A549 (cell line): ENCODE measurements around the gene NOTCH4. TPM values are rescaled to one million over a fixed set of nuclear protein-coding genes. Genes with fewer than 3 reads are reported as not detected.

Source experiments
- ATAC-seq, 2 experiments: fragments of 200-7000 bp in 1 of 2; fragments of >200 bp in 1 of 2; cut with Nextera tagmentation in 1 of 2; cut with Tn5 transposase in 1 of 2; 3 replicates each; pipeline versions ENCODE4 v1.8.0 to v1.9.1; 2018 to 2020; ENCODE audit warnings: mild to moderate bottlenecking in 1 of 2, moderate library complexity in 1 of 2
- CTCF ChIA-PET: fragments of 300-600 bp; sonication (Branson Sonifier 250); formaldehyde crosslinking; extraction: SDS; loops from one replicate; lab custom pipeline; 2021; ENCODE audit warnings: antibody characterized with exemption, inconsistent platforms; lab: Yijun Ruan, JAX
- POLR2A ChIA-PET: fragments of 350-600 bp; formaldehyde crosslinking; extraction: SDS; loops from one replicate; lab custom pipeline; 2021; ENCODE audit warnings: antibody characterized with exemption, inconsistent platforms; lab: Yijun Ruan, JAX
- DNase-seq, 2 experiments: peaks; one replicate each; pipeline versions ENCODE4 v3.0.0 to v3.0.0-alpha.2; 2011 to 2016; ENCODE audit warnings: low read depth in 1 of 2, low spot score in 1 of 2
- FAIRE-seq: peaks from 2 replicates; lab custom pipeline; 2011; peaks lifted over from hg19 to GRCh38; lab: Jason Lieb, UNC
- H3K27ac ChIP-seq, 2 experiments: fragments of >200 bp; sonication (Bioruptor Twin); formaldehyde crosslinking; 3 replicates each; pipeline ENCODE4 v1.5.1; 2016 to 2017
- H3K4me1 ChIP-seq: fragments of >200 bp; sonication (Bioruptor Twin); formaldehyde crosslinking; 3 replicates; pipeline ENCODE4 v1.6.1; 2016
- H3K4me2 ChIP-seq: fragments of >200 bp; sonication (Bioruptor Twin); formaldehyde crosslinking; 3 replicates; pipeline ENCODE4 v1.6.1; 2016
- H3K4me3 ChIP-seq: fragments of >200 bp; sonication (Bioruptor Twin); formaldehyde crosslinking; 3 replicates; pipeline ENCODE4 v1.5.1; 2016
- H3K9me3 ChIP-seq: fragments of >200 bp; sonication (Bioruptor Twin); formaldehyde crosslinking; 3 replicates; pipeline ENCODE4 v1.6.1; 2016
- CEBPB ChIP-seq, 2 experiments: fragments of >200 bp in 1 of 2; sonication (Bioruptor Twin) in 1 of 2; formaldehyde crosslinking in 1 of 2; IDR thresholded peaks; 2 replicates each; pipeline ENCODE4 v1.6.1; 2012 to 2016
- CHD4 ChIP-seq: fragments of 200-600 bp; sonication (generic); IDR thresholded peaks from 2 replicates; pipeline ENCODE4 v1.6.1; 2016; ENCODE audit warnings: antibody characterized with exemption, mild to moderate bottlenecking, borderline replicate concordance
- EHF ChIP-seq: fragments of 250-450 bp; sonication (Bioruptor Pico); IDR thresholded peaks from 2 replicates; pipeline ENCODE4 v1.5.0; 2020; ENCODE audit warnings: mild to moderate bottlenecking
- EHMT2 ChIP-seq: fragments of 200-600 bp; sonication (generic); IDR thresholded peaks from 2 replicates; pipeline ENCODE4 v1.6.1; 2016; ENCODE audit warnings: antibody characterized with exemption, low read depth, mild to moderate bottlenecking, moderate library complexity
- EP300 ChIP-seq, 2 experiments: fragments of >200 bp; sonication (Bioruptor Twin); formaldehyde crosslinking; IDR thresholded peaks; 2 replicates in 1 of 2; 3 replicates in 1 of 2; pipeline ENCODE4 v1.6.1; 2016 to 2017
- FOSB ChIP-seq: fragments of 250-450 bp; sonication (Bioruptor Pico); IDR thresholded peaks from 2 replicates; pipeline ENCODE4 v1.5.0; 2020; ENCODE audit warnings: mild to moderate bottlenecking, moderate library complexity
- FOXS1 ChIP-seq: fragments of 250-450 bp; sonication (Bioruptor Pico); IDR thresholded peaks from 2 replicates; pipeline ENCODE4 v1.5.0; 2020; ENCODE audit warnings: mild to moderate bottlenecking, moderate library complexity
- GATA3 ChIP-seq: IDR thresholded peaks from 2 replicates; pipeline ENCODE4 v1.6.1; 2012; ENCODE audit warnings: borderline replicate concordance
- HEYL ChIP-seq: fragments of 250-450 bp; sonication (Bioruptor Pico); IDR thresholded peaks from 2 replicates; pipeline ENCODE4 v1.8.0; 2021; ENCODE audit warnings: mild to moderate bottlenecking, moderate library complexity
- JUN ChIP-seq, 2 experiments: fragments of >200 bp; sonication (Bioruptor Twin); formaldehyde crosslinking; IDR thresholded peaks; 2 replicates in 1 of 2; 3 replicates in 1 of 2; pipeline ENCODE4 v1.6.1; 2016 to 2017
- MAZ ChIP-seq: fragments of 150-350 bp; IDR thresholded peaks from 2 replicates; pipeline ENCODE4 v1.6.1; 2014; ENCODE audit warnings: antibody characterized with exemption, low read depth, low read length, borderline replicate concordance
- MYC ChIP-seq: IDR thresholded peaks from 2 replicates; pipeline ENCODE4 v1.6.1; 2012; ENCODE audit warnings: mild to moderate bottlenecking, inconsistent platforms, low read length, improper control_type of control experiment, borderline replicate concordance
- NFE2L2 ChIP-seq: fragments of 150-350 bp; conservative IDR thresholded peaks from 2 replicates; pipeline ENCODE4 v1.6.1; 2014; ENCODE audit warnings: low read length
- NR3C1 ChIP-seq: fragments of >200 bp; sonication (Bioruptor Twin); formaldehyde crosslinking; IDR thresholded peaks from 3 replicates; pipeline ENCODE4 v1.6.1; 2017
- POLR2AphosphoS2 ChIP-seq: conservative IDR thresholded peaks from 2 replicates; pipeline ENCODE4 v1.6.1; 2012; ENCODE audit warnings: low read length, improper control_type of control experiment, inconsistent platforms
- RCOR1 ChIP-seq: fragments of 150-350 bp; IDR thresholded peaks from 2 replicates; pipeline ENCODE4 v1.6.1; 2014; ENCODE audit warnings: antibody characterized with exemption, low read length, low read depth
- RFX5 ChIP-seq: fragments of 450-650 bp; IDR thresholded peaks from 2 replicates; pipeline ENCODE4 v1.7.1; 2014; ENCODE audit warnings: antibody characterized with exemption, mild to moderate bottlenecking, moderate library complexity
- SMC3 ChIP-seq: fragments of >200 bp; sonication (Bioruptor Twin); formaldehyde crosslinking; IDR thresholded peaks from 3 replicates; pipeline ENCODE4 v1.6.1; 2018; ENCODE audit warnings: inconsistent platforms
- SREBF2 ChIP-seq: fragments of 450-650 bp; IDR thresholded peaks from 2 replicates; pipeline ENCODE4 v1.6.1; 2014; ENCODE audit warnings: mild to moderate bottlenecking, moderate library complexity
- USF2 ChIP-seq: fragments of 450-650 bp; IDR thresholded peaks from 2 replicates; pipeline ENCODE4 v1.6.1; 2014; ENCODE audit warnings: antibody characterized with exemption
- WGBS: methylation state at CpG from one replicate; pipeline ENCODE4 v1.1.6; 2017; ENCODE audit errors: missing lambda C conversion rate; 5-methylcytosine and 5-hydroxymethylcytosine counted together
- polyA plus RNA-seq, 4 experiments: library from polyadenylated mRNA; depleted of rRNA in 3 of 4; stranded (reverse); fragments of >200 nt; fragmentation: RNase III in 1 of 4; extraction: RNeasy Plus Mini Kit Qiagen cat#74134 plus additional on column Dnase treatment in 1 of 4; gene quantifications; 2 replicates in 3 of 4; 3 replicates in 1 of 4; pipeline ENCODE4 v1.2.3, GENCODE V29; 2011 to 2017
- TF ChIP-seq, protein P1 (sequence below): IDR thresholded peaks from 2 replicates; pipeline ENCODE4 v1.6.1; 2012
- TF ChIP-seq, protein P2 (sequence below): fragments of 150-350 bp; IDR thresholded peaks from 2 replicates; pipeline ENCODE4 v1.6.1; 2014; ENCODE audit warnings: low read depth, mild to moderate bottlenecking, low read length
- TF ChIP-seq, protein P3 (sequence below): fragments of 250-450 bp; sonication (Bioruptor Pico); IDR thresholded peaks from 2 replicates; pipeline ENCODE4 v1.5.0; 2020; ENCODE audit warnings: low read depth, mild to moderate bottlenecking, moderate library complexity
- TF ChIP-seq, protein P4 (sequence below): fragments of >200 bp; sonication (Bioruptor Twin); formaldehyde crosslinking; IDR thresholded peaks from 3 replicates; pipeline ENCODE4 v1.5.1; 2016
- TF ChIP-seq, protein P5 (sequence below): fragments of 200-600 bp; sonication (generic); IDR thresholded peaks from 2 replicates; pipeline ENCODE4 v1.6.1; 2016; ENCODE audit warnings: antibody characterized with exemption, mild to moderate bottlenecking, moderate library complexity

Gene NOTCH4
- polyA plus RNA-seq, 2 of the 4 experiments (the other 2 are of a cell fraction) = 0.32 to 0.70 TPM

DNA sequence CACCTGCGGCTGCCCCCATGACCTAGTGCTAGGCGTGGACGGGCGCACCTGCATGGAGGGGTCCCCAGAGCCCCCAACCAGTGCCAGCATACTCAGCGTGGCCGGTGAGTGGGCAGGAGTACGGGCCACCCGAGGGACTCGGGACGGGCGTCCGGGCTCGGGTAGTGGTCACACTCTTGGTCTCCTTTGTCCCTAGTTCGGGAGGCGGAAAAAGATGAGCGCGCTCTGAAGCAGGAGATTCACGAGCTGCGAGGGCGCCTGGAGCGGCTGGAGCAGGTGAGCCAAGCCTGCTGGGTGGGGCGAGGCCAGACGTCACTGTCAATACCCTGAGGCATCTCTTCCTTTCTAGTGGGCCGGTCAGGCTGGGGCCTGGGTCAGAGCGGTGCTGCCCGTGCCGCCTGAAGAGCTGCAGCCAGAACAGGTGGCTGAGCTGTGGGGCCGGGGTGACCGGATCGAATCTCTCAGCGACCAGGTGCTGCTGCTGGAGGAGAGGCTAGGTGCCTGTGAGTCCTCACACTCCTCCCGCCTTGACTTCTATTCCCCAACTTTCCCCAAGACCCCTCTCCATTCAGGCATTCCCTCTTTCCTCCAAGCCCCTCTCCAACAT lies 56.6 kb downstream of the NOTCH4 start:
- no peak for ATAC-seq
- H3K9me3 ChIP-seq = no peaks in the 10 kb centered on the region
- H3K27ac ChIP-seq = no peak overlapping the region
- no peak overlapping the region for H3K4me3 ChIP-seq
- no peaks in the 10 kb centered on the region for H3K4me1 ChIP-seq
- no peak for DNase-seq
- H3K4me2 ChIP-seq = no peak overlapping the region
- ChIA-PET POLR2A (interaction anchor here (1.3 kb wide), 1 partner anchor 39 kb away, joined by 3 read pairs; the partner anchor contains the start of gene ATF6B), CTCF (no interaction called here)
- 87% methylated on average over 31 of the region's 32 CpGs for WGBS
- TF ChIP-seq USF2 (no peak), POLR2AphosphoS2 (no peak), GATA3 (no peak), FOSB (CRISPR knock-in tag) (no peak), EHF (CRISPR knock-in tag) (no peak), SMC3 (no peak), EHMT2 (no peak), EP300 (IDR thresholded peaks at IDR 0.05) (no peak), NR3C1 (no peak), HEYL (CRISPR knock-in tag) (no peak), FOXS1 (CRISPR knock-in tag) (no peak), NFE2L2 (no peak)
- TF ChIP-seq, protein P1, sequence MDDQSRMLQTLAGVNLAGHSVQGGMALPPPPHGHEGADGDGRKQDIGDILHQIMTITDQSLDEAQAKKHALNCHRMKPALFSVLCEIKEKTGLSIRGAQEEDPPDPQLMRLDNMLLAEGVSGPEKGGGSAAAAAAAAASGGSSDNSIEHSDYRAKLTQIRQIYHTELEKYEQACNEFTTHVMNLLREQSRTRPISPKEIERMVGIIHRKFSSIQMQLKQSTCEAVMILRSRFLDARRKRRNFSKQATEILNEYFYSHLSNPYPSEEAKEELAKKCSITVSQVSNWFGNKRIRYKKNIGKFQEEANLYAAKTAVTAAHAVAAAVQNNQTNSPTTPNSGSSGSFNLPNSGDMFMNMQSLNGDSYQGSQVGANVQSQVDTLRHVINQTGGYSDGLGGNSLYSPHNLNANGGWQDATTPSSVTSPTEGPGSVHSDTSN = no peak
- TF ChIP-seq, protein P2, sequence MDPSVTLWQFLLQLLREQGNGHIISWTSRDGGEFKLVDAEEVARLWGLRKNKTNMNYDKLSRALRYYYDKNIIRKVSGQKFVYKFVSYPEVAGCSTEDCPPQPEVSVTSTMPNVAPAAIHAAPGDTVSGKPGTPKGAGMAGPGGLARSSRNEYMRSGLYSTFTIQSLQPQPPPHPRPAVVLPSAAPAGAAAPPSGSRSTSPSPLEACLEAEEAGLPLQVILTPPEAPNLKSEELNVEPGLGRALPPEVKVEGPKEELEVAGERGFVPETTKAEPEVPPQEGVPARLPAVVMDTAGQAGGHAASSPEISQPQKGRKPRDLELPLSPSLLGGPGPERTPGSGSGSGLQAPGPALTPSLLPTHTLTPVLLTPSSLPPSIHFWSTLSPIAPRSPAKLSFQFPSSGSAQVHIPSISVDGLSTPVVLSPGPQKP = no peak
- TF ChIP-seq, protein P3, sequence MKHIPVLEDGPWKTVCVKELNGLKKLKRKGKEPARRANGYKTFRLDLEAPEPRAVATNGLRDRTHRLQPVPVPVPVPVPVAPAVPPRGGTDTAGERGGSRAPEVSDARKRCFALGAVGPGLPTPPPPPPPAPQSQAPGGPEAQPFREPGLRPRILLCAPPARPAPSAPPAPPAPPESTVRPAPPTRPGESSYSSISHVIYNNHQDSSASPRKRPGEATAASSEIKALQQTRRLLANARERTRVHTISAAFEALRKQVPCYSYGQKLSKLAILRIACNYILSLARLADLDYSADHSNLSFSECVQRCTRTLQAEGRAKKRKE (CRISPR knock-in tag) = no peak
- TF ChIP-seq, protein P4, sequence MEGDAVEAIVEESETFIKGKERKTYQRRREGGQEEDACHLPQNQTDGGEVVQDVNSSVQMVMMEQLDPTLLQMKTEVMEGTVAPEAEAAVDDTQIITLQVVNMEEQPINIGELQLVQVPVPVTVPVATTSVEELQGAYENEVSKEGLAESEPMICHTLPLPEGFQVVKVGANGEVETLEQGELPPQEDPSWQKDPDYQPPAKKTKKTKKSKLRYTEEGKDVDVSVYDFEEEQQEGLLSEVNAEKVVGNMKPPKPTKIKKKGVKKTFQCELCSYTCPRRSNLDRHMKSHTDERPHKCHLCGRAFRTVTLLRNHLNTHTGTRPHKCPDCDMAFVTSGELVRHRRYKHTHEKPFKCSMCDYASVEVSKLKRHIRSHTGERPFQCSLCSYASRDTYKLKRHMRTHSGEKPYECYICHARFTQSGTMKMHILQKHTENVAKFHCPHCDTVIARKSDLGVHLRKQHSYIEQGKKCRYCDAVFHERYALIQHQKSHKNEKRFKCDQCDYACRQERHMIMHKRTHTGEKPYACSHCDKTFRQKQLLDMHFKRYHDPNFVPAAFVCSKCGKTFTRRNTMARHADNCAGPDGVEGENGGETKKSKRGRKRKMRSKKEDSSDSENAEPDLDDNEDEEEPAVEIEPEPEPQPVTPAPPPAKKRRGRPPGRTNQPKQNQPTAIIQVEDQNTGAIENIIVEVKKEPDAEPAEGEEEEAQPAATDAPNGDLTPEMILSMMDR = no peak
- FAIRE-seq = no peak

GRCh38 chr6:32166411-32167061 lies 57.3 kb downstream of the NOTCH4 start:
- no peak for DNase-seq
- no peak for TF ChIP-seq NFE2L2
- TF ChIP-seq SREBF2 = no peak
- TF ChIP-seq CHD4 = no peak
- TF ChIP-seq MAZ = no peak
- TF ChIP-seq POLR2AphosphoS2 = no peak
- TF ChIP-seq RCOR1 = no peak
- no peak for TF ChIP-seq JUN (IDR thresholded peaks at IDR 0.05)
- no peak for TF ChIP-seq CEBPB (IDR thresholded peaks at IDR 0.05)
- no peak for TF ChIP-seq NR3C1
- no peak for TF ChIP-seq RFX5
- TF ChIP-seq, protein P5, sequence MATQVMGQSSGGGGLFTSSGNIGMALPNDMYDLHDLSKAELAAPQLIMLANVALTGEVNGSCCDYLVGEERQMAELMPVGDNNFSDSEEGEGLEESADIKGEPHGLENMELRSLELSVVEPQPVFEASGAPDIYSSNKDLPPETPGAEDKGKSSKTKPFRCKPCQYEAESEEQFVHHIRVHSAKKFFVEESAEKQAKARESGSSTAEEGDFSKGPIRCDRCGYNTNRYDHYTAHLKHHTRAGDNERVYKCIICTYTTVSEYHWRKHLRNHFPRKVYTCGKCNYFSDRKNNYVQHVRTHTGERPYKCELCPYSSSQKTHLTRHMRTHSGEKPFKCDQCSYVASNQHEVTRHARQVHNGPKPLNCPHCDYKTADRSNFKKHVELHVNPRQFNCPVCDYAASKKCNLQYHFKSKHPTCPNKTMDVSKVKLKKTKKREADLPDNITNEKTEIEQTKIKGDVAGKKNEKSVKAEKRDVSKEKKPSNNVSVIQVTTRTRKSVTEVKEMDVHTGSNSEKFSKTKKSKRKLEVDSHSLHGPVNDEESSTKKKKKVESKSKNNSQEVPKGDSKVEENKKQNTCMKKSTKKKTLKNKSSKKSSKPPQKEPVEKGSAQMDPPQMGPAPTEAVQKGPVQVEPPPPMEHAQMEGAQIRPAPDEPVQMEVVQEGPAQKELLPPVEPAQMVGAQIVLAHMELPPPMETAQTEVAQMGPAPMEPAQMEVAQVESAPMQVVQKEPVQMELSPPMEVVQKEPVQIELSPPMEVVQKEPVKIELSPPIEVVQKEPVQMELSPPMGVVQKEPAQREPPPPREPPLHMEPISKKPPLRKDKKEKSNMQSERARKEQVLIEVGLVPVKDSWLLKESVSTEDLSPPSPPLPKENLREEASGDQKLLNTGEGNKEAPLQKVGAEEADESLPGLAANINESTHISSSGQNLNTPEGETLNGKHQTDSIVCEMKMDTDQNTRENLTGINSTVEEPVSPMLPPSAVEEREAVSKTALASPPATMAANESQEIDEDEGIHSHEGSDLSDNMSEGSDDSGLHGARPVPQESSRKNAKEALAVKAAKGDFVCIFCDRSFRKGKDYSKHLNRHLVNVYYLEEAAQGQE = no peak
- no peak for TF ChIP-seq MYC
- TF ChIP-seq, protein P2 = no peak

More at GRCh38 chr6:32166411-32167061, 57.3 kb downstream of the NOTCH4 start:
- no peak overlapping the region for H3K4me3 ChIP-seq
- POLR2A ChIA-PET = interaction anchor here (0.9 to 1.3 kb wide), 2 partner anchors 11 to 38 kb away, joined by 3 read pairs; partner anchors contain the start of gene ATF6B
- no peak overlapping the region for H3K27ac ChIP-seq
- ATAC-seq = 0 out of 6 replicates have a peak, but pooled peaks of 1 of the 2 experiments have one; percentile 32
- no peaks in the 10 kb centered on the region for H3K4me1 ChIP-seq
- FAIRE-seq = no peak
- 96% methylated on average over 21 of the region's 30 CpGs for WGBS
- no peaks in the 10 kb centered on the region for H3K9me3 ChIP-seq
- CTCF ChIA-PET = interaction anchor here (0.6 kb wide), 1 partner anchor 78 kb away, joined by 3 read pairs; no protein-coding TSS in a partner anchor
- H3K4me2 ChIP-seq = no peak overlapping the region
